Cerebellar cortex (tissue), 1 donor: ENCODE measurements around the gene ZNF282.
"Not testable (repeated sequence)": the region's sequence is repeated elsewhere in the genome, so short reads cannot be mapped to it uniquely, and the experiment has no call there.

ENCODE experiments used
- DNase-seq: peaks from one replicate; pipeline ENCODE4 v3.0.0-alpha.2; 2015; ENCODE audit warnings: low spot score

The ZNF282 gene

DNA sequence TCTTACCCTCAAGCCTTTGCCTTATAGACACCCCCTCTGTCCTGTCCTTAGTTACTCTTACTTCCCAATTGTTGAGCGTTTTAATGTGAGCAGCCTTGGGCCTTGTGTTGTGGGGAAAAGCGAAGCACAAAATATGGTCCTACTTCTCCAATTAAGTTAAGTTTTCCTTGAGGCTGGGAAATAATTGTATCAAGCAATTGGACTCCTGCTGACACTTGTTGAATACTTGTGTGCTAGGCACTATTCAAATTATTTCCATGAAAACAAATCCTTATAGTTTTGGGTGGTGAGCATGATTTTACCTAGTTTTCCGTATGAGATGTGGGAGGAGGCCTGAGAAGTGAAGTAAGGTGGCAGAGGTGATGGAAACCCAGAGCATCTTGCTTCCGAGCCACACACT is 61.2 kb downstream of the ZNF282 start:
- DNase-seq = no peak

GRCh38 chr7:149257146-149257545 is 61.8 kb downstream of the ZNF282 start:
- no peak for DNase-seq

DNA sequence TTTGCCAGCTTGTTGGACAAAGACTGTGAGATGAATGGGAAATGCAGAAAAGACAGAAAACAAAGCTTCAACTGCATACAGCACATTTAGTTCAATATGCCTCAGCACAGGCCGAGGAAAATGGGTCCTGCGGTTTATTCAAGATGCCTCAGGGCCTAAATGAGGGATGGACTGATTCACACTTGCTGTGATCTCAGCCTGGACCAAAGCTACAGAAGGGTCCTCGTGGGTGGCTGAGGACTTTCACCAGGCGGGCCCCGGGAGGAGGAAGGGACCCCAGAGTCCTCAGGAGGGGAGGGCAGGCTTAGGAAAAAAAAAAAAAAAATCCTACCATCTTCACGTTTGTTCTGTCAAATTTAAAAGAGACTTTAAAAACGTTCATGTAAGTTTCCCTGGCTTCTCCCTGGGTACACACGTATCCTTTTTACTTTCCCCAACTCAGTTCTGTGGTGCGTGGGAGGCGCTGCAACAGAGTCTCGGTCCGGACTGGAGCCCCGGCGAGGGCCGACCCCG is 66.0 kb downstream of the ZNF282 start:
- peak; percentile 48 for DNase-seq

- DNase-seq = peak; percentile 77
These were observed 66.7 kb downstream of the ZNF282 start, which contains the start of gene ZNF783 for GRCh38 chr7:149261829-149262617. ZNF783 (plus strand) TSS chr7:149262196; CDS start chr7:149262334, 138 bp downstream.

GRCh38 chr7:149266451-149266850 is 71.1 kb downstream of the ZNF282 start:
- no peak for DNase-seq

- no peak for DNase-seq
These were observed 72.4 kb downstream of the ZNF282 start for GRCh38 chr7:149267733-149268132.

GRCh38 chr7:149274424-149274823 is 79.1 kb downstream of the ZNF282 start:
- not testable (repeated sequence) for DNase-seq
